ENCODE data around the gene EPO. TPM values are rescaled to one million over a fixed set of nuclear protein-coding genes. Genes with fewer than 3 reads are reported as not detected.

EPO gene
- total RNA-seq, 1 experiment from 2014 or later, result not detected

DNA sequence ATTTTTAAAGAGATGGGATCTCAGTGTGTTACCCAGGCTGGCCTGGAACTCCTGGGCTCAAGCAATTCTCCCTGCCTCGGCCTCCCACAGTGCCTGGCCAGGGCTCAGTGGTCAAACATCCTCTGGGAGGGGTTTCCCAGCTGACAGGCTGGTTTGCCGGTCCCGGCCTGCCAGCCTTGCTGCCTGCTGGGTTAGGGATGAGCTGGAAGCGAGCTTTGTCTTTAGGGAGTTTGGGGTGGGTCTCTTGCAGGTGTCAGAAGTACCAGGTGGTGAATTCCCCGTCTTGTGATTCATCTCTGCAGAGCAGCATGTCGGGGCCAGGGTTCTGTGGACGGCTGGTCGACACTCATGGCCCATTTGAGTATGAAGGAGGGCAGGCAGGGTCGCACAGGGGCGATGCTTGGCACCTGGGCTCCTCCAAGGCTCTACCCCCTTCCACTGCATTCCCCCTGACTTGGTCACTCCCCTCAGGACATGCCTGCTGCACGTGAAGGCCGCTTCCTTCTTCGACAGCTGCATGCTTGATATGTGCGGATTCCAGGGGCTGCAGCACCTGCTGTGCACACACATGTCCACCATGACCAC is 43.4 kb downstream of the EPO start:
- Histone ChIP-seq H3K36me3 (ENCODE audit: control insufficient read depth, insufficient read depth, low read length) (no peaks in the 10 kb centered on the region), H3K27ac (ENCODE audit: low read length) (no peak overlapping the region), H3K27me3 (ENCODE audit: control insufficient read depth, insufficient read depth, low read length) (no peaks in the 10 kb centered on the region), H3K4me3 (ENCODE audit: low read depth in 2 of 2, low read length in 2 of 2) (no peak overlapping the region), H3K9me3 (ENCODE audit: control insufficient read depth, insufficient read depth, low read depth, low read length) (no peaks in the 10 kb centered on the region), H3K4me1 (ENCODE audit: control insufficient read depth, insufficient read depth, low read length) (no peaks in the 10 kb centered on the region)
- no TSS peak for BruUV-seq (replicated peaks)
- in situ Hi-C loops (cut with HindIII; ENCODE audit: low pct_unique_long_range_greater_than_20kb, low sequenced_read_pairs) (no loop called here), intact Hi-C loops (cut with micrococcal nuclease; ENCODE audit: unreplicated experiment) (no loop called here)
- ATAC-seq (no peak), DNase-seq (ENCODE audit: low read depth, low spot score) (no peak)
- ChIA-PET CTCF (no interaction called here), POLR2A (no interaction called here)
- TF ChIP-seq, protein P1, sequence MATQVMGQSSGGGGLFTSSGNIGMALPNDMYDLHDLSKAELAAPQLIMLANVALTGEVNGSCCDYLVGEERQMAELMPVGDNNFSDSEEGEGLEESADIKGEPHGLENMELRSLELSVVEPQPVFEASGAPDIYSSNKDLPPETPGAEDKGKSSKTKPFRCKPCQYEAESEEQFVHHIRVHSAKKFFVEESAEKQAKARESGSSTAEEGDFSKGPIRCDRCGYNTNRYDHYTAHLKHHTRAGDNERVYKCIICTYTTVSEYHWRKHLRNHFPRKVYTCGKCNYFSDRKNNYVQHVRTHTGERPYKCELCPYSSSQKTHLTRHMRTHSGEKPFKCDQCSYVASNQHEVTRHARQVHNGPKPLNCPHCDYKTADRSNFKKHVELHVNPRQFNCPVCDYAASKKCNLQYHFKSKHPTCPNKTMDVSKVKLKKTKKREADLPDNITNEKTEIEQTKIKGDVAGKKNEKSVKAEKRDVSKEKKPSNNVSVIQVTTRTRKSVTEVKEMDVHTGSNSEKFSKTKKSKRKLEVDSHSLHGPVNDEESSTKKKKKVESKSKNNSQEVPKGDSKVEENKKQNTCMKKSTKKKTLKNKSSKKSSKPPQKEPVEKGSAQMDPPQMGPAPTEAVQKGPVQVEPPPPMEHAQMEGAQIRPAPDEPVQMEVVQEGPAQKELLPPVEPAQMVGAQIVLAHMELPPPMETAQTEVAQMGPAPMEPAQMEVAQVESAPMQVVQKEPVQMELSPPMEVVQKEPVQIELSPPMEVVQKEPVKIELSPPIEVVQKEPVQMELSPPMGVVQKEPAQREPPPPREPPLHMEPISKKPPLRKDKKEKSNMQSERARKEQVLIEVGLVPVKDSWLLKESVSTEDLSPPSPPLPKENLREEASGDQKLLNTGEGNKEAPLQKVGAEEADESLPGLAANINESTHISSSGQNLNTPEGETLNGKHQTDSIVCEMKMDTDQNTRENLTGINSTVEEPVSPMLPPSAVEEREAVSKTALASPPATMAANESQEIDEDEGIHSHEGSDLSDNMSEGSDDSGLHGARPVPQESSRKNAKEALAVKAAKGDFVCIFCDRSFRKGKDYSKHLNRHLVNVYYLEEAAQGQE (IDR thresholded peaks at IDR 0.05; ENCODE audit: insufficient read depth in 1 of 2, low read depth in 2 of 2, low read length in 1 of 2), result no peak

- intact Hi-C loops (cut with micrococcal nuclease; ENCODE audit: unreplicated experiment), result no loop called here
- 0 out of 2 replicates have a peak, but pooled peaks have one; percentile 41 for ATAC-seq
- TF ChIP-seq CTCF (IDR thresholded peaks at IDR 0.05), result no peak
- TF ChIP-seq POLR2AphosphoS5 (IDR thresholded peaks at IDR 0.05; ENCODE audit: low read depth, low read length), result no peak
- TF ChIP-seq TCF7L2 (IDR thresholded peaks at IDR 0.05; ENCODE audit: low read depth, low read length), result no peak
- TF ChIP-seq, protein P1 (IDR thresholded peaks at IDR 0.05; ENCODE audit: insufficient read depth in 1 of 2, low read depth in 2 of 2, low read length in 1 of 2), result no peak
- no peak for TF ChIP-seq SIN3A (IDR thresholded peaks at IDR 0.05; ENCODE audit: borderline replicate concordance, insufficient read depth, low read depth, low read length)
- CTCF ChIA-PET, result interaction anchor here (0.6 to 0.7 kb wide), 3 partner anchors 17 to 40 kb away, joined by 3 to 8 read pairs (median 3); no protein-coding TSS in a partner anchor
- POLR2A ChIA-PET, result no interaction called here
- in situ Hi-C loops (cut with HindIII; ENCODE audit: low pct_unique_long_range_greater_than_20kb, low sequenced_read_pairs), result no loop called here
- BruUV-seq (replicated peaks), result no TSS peak
- H3K4me3 ChIP-seq (ENCODE audit: low read depth in 2 of 2, low read length in 2 of 2), result no peak overlapping the region
- H3K27ac ChIP-seq (ENCODE audit: low read length), result no peak overlapping the region
- no peaks in the 10 kb centered on the region for H3K9me3 ChIP-seq (ENCODE audit: control insufficient read depth, insufficient read depth, low read depth, low read length)
- no peak for DNase-seq (ENCODE audit: low read depth, low spot score)
- no peaks in the 10 kb centered on the region for H3K4me1 ChIP-seq (ENCODE audit: control insufficient read depth, insufficient read depth, low read length)
- no peaks in the 10 kb centered on the region for H3K36me3 ChIP-seq (ENCODE audit: control insufficient read depth, insufficient read depth, low read length)
- no peaks in the 10 kb centered on the region for H3K27me3 ChIP-seq (ENCODE audit: control insufficient read depth, insufficient read depth, low read length)
Measured at GRCh38 chr7:100764841-100765240, 44.6 kb downstream of the EPO start.

Data from Panc1 (cell line).